Cardiac septum (tissue), 1 donor: ENCODE data around the gene MCM6. TPM values are rescaled to one million over a fixed set of nuclear protein-coding genes. Genes with fewer than 3 reads are reported as not detected.
"Not testable (repeated sequence)": the region's sequence is repeated elsewhere in the genome, so short reads cannot be mapped to it uniquely, and the experiment has no call there.

Experiments used
- DNase-seq: peaks from one replicate; pipeline ENCODE4 v3.0.0-alpha.2; 2020; ENCODE audit warnings: low spot score
- intact Hi-C: fragments of 100-400 bp; cut with DNase I; formaldehyde crosslinking; loops from one replicate; pipeline ENCODE4 v1.14.0; 2022
- total RNA-seq: library from RNA; stranded (reverse); fragmentation: NEBNext Ultra II Directional; extraction: Animal tissue kit (Norgen Biotek cat#: 25700); gene quantifications from one replicate; pipeline ENCODE4 v1.2.1, GENCODE V29; 2021
- donor health status: DM: no; HTN: no; CAD: no.

The MCM6 gene
- total RNA-seq, 1 donor from 2014 or later: 6.5 TPM

DNA sequence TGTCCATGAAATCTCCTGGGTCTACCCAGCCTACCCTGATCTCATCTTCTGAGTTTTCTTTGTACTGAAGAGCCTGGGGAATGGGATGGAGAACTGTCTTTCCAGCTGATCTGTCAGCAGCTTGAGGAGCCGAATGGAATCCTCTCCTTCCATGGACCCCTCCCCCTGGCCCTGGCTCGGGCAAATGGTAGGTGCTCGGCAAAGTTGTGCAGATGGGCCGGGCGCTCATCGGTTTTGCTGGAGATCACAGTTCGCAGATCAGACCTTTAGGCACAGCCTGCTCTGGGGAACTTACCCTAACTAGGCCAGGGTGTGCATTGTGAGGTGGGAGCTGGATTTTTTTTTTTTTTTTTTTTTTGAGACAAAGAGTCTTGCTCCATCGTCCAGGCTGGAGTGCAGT is 79.6 kb downstream of the MCM6 start:
- intact Hi-C loops: no loop called here
- no peak for DNase-seq

DNA sequence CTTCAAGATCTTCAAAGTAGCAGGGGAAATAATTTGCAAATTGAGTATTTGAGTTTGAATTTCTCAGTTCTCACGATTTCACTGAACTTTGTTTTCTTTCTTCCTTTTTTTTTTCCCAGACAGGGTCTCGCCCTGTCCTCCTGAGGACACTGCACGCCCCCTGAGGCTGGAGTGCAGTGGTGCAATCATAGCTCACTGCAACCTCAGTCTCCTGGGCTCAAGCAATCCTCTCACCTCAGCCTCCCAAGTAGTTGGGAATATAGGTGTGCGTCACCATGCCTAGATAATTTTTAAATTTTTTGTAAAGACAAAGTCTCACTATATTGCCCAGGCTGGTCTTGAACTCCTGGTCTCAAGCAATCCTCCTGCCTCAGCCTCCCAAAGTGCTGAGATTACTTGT is 80.6 kb downstream of the MCM6 start:
- DNase-seq, intact Hi-C loops: not testable (repeated sequence)

GRCh38 chr2:135792401-135793150 is 83.7 kb downstream of the MCM6 start:
- no peak for DNase-seq
- intact Hi-C loops: no loop called here

GRCh38 chr2:135791418-135792190 is 84.6 kb downstream of the MCM6 start:
- intact Hi-C loops: no loop called here
- no peak for DNase-seq

DNA sequence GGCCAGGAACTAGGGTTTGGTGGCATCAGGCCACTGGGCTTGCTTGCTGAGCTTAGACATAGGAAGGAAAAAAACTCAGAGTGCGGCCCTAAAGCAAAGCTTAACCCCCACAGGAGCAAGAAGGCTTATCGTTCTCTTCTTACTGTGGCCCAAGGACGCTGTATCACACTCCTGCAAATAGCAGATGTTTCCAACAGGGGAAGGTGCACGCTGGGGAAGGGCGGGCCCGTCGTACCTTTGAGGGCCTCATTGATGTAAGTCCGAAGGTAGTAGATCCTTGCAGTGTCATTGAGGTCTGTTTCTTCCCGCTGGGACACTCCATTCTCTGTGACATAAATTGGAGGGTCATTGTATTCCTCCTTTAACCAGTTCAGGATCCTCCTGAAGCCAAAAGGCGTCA is 85.8 kb downstream of the MCM6 start:
- intact Hi-C loops: no loop called here
- no peak for DNase-seq

Other genes with a start within 250 kb of the MCM6 start
- 65.6 TPM for gene UBXN4, start 134.6 kb downstream of the MCM6 start, total RNA-seq
- not detected for gene LCT, start 39.3 kb downstream of the MCM6 start, total RNA-seq
- 52.9 TPM for gene DARS1, start 109.2 kb upstream of the MCM6 start, total RNA-seq
- gene CXCR4, start 241.7 kb upstream of the MCM6 start, total RNA-seq: 4.4 TPM